NCI-H524 treated with DMSO at 0.1 percent for 48 hours (cell line): Measurements from ENCODE around the gene HOXB6.

Experiments used
- DNase-seq: peaks from one replicate; lab custom pipeline; 2025; lab: John Stamatoyannopoulos, UW

Gene HOXB6

GRCh38 chr17:48552466-48553189, 52.2 kb downstream of the HOXB6 start:
- DNase-seq = no peak

GRCh38 chr17:48551596-48552465, 53.0 kb downstream of the HOXB6 start:
- DNase-seq = no peak

GRCh38 chr17:48551214-48551555, 53.6 kb downstream of the HOXB6 start:
- DNase-seq = no peak

GRCh38 chr17:48550502-48551213, 54.1 kb downstream of the HOXB6 start:
- DNase-seq = no peak

- no peak for DNase-seq
Observed at GRCh38 chr17:48549914-48550501, 54.8 kb downstream of the HOXB6 start.

GRCh38 chr17:48549281-48549630, 55.5 kb downstream of the HOXB6 start:
- no peak for DNase-seq

GRCh38 chr17:48548523-48549280, 56.1 kb downstream of the HOXB6 start:
- no peak for DNase-seq

GRCh38 chr17:48547808-48548522, 56.8 kb downstream of the HOXB6 start:
- DNase-seq = no peak

GRCh38 chr17:48546924-48547807, 57.6 kb downstream of the HOXB6 start:
- no peak for DNase-seq

GRCh38 chr17:48546137-48546923, 58.5 kb downstream of the HOXB6 start:
- DNase-seq = no peak
